ENCODE measurements around the gene DAGLA. TPM values are rescaled to one million over a fixed set of nuclear protein-coding genes. Genes with fewer than 3 reads are reported as not detected.
"Not testable (repeated sequence)": the region's sequence is repeated elsewhere in the genome, so short reads cannot be mapped to it uniquely, and the experiment has no call there.

DAGLA gene
- total RNA-seq, 1 experiment from 2014 or later = 4.5 TPM

DNA sequence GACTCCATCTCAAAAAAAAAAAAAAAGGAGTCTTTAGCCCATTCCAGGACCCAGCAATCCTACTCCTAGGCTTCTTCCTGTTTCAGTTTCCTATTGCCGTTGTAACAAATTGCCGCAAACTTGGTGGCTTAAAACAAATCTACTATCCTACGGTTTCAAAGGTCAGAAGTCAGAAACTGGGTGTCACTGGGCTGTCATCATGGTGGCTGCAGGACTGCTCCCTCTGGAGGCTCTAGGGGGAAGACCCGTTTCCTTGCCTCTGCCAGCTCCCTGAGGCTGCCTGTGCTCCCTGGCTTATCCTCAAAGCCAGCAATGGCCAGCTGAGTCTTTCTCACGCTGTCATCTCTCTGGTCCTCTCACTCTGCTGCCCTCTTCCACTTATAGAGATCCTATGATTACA, 8.7 kb upstream of the DAGLA start:
- Histone ChIP-seq H3K56ac (ENCODE audit: insufficient read length, low read depth, low read length) (no peak overlapping the region), H2BK15ac (ENCODE audit: low read depth, low read length) (no peak overlapping the region), H3K27ac (ENCODE audit: insufficient read length, low read depth, low read length) (no peak overlapping the region), H3K4ac (ENCODE audit: low read depth, low read length) (no peak overlapping the region), H4K5ac (ENCODE audit: insufficient read length, low read depth, low read length) (no peak overlapping the region), H2BK120ac (ENCODE audit: low read depth, low read length, poor library complexity, severe bottlenecking) (no peak overlapping the region), H4K91ac (ENCODE audit: insufficient read length, low read depth, low read length) (no peak overlapping the region), H2AK5ac (ENCODE audit: insufficient read length, low read length) (no peak overlapping the region), H3K18ac (ENCODE audit: insufficient read length, low read depth, low read length) (no peak overlapping the region), H2BK20ac (ENCODE audit: low read depth, low read length, poor library complexity, severe bottlenecking) (no peak overlapping the region), H3K4me1 (ENCODE audit: insufficient read depth, low read length) (peaks cover 3% of the 10 kb centered on the region; the same call in 1 of the 2 replicates), H3T11ph (ENCODE audit: low read length) (no peak overlapping the region), H3K9ac (ENCODE audit: extremely low read depth, insufficient read length, low read length) (no peak overlapping the region), H2AFZ (ENCODE audit: low read length) (no peak overlapping the region), H2BK12ac (ENCODE audit: insufficient read length, low read depth, low read length) (no peak overlapping the region), H3K23me2 (ENCODE audit: insufficient read length, low read depth, low read length, poor library complexity, severe bottlenecking) (no peaks in the 10 kb centered on the region), H3K79me1 (ENCODE audit: insufficient read depth, low read depth, low read length, poor library complexity, severe bottlenecking) (no peaks in the 10 kb centered on the region), H3K79me2 (ENCODE audit: insufficient read depth, low read length) (no peaks in the 10 kb centered on the region), H4K20me1 (ENCODE audit: control insufficient read depth, insufficient read depth, insufficient read length) (no peaks in the 10 kb centered on the region), H3K27me3 (ENCODE audit: insufficient read depth, low read length) (no peaks in the 10 kb centered on the region), H3K14ac (ENCODE audit: insufficient read depth, low read length) (no peak overlapping the region), H3K23ac (ENCODE audit: insufficient read length, low read depth, low read length) (no peak overlapping the region), H3K4me2 (ENCODE audit: insufficient read depth, insufficient read length, low read length) (no peak overlapping the region), H3K9me3 (ENCODE audit: control insufficient read depth, low read depth, low read length) (no peaks in the 10 kb centered on the region), H4K8ac (replicated peaks; ENCODE audit: insufficient read length, low read depth, low read length) (no peak overlapping the region), H2BK5ac (ENCODE audit: insufficient read length, low read length) (no peak overlapping the region)
- TF ChIP-seq, protein P1, sequence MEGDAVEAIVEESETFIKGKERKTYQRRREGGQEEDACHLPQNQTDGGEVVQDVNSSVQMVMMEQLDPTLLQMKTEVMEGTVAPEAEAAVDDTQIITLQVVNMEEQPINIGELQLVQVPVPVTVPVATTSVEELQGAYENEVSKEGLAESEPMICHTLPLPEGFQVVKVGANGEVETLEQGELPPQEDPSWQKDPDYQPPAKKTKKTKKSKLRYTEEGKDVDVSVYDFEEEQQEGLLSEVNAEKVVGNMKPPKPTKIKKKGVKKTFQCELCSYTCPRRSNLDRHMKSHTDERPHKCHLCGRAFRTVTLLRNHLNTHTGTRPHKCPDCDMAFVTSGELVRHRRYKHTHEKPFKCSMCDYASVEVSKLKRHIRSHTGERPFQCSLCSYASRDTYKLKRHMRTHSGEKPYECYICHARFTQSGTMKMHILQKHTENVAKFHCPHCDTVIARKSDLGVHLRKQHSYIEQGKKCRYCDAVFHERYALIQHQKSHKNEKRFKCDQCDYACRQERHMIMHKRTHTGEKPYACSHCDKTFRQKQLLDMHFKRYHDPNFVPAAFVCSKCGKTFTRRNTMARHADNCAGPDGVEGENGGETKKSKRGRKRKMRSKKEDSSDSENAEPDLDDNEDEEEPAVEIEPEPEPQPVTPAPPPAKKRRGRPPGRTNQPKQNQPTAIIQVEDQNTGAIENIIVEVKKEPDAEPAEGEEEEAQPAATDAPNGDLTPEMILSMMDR (conservative IDR thresholded peaks at IDR 0.05) = peak; percentile 72
- peaks cover 10 to 31% of the 10 kb centered on the region in 2 experiments for H3K4me1 Mint-ChIP-seq
- WGBS (ENCODE audit: extremely low coverage, insufficient read length, low lambda C conversion rate) = no CpG with 5 or more reads among the region's 5 CpGs
- peaks cover 33% of the 10 kb centered on the region for H3K27me3 Mint-ChIP-seq (ENCODE audit: low read depth)
- no peak overlapping the region; a peak in 1 of 5 replicates for H3K4me3 Mint-ChIP-seq
- peak; percentile 78 for DNase-seq
- H3K9me3 Mint-ChIP-seq = no peaks in the 10 kb centered on the region; a peak in 2 of 5 replicates
- no peak overlapping the region for H3K27ac Mint-ChIP-seq
- H3K36me3 Mint-ChIP-seq (ENCODE audit: insufficient read depth in 1 of 3, low read depth in 3 of 3) = no peaks in the 10 kb centered on the region

DNA sequence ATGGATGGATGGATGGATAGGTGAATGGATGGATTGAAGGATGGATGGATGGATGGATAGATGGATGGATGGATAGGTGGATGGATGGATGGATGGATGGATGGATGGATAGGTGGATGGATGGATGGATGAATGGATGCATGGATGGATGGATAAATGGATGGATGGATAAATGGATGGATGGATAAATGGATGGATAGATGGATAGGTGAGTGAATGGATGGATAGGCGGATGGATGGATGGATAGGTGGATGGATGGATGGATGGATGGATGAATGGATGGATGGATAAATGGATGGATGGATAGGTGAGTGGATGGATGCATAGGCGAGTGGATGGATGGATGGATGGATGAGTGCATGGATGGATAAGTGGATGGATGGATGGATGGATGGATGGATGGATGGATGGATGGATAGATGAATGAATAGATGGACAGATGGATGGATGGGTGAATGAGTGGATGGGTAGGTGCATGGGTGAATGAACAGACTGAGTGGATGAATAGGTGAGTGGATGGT, 6.2 kb upstream of the DAGLA start:
- not testable (repeated sequence) for H3K56ac ChIP-seq (ENCODE audit: insufficient read length, low read depth, low read length); H3T11ph ChIP-seq (ENCODE audit: low read length); H3K27ac Mint-ChIP-seq; H3K36me3 Mint-ChIP-seq (ENCODE audit: insufficient read depth in 1 of 3, low read depth in 3 of 3); H3K4me2 ChIP-seq (ENCODE audit: insufficient read depth, insufficient read length, low read length); H2BK20ac ChIP-seq (ENCODE audit: low read depth, low read length, poor library complexity, severe bottlenecking); H3K23ac ChIP-seq (ENCODE audit: insufficient read length, low read depth, low read length); H3K9me3 Mint-ChIP-seq; H2BK12ac ChIP-seq (ENCODE audit: insufficient read length, low read depth, low read length); H3K23me2 ChIP-seq (ENCODE audit: insufficient read length, low read depth, low read length, poor library complexity, severe bottlenecking); H3K79me1 ChIP-seq (ENCODE audit: insufficient read depth, low read depth, low read length, poor library complexity, severe bottlenecking); H3K4ac ChIP-seq (ENCODE audit: low read depth, low read length); H4K8ac ChIP-seq (replicated peaks; ENCODE audit: insufficient read length, low read depth, low read length); H3K14ac ChIP-seq (ENCODE audit: insufficient read depth, low read length); H3K4me1 ChIP-seq (ENCODE audit: insufficient read depth, low read length); H3K9me3 ChIP-seq (ENCODE audit: control insufficient read depth, low read depth, low read length); DNase-seq; H4K20me1 ChIP-seq (ENCODE audit: control insufficient read depth, insufficient read depth, insufficient read length); H2AFZ ChIP-seq (ENCODE audit: low read length); H3K4me3 Mint-ChIP-seq; H3K27me3 ChIP-seq (ENCODE audit: insufficient read depth, low read length); H2BK15ac ChIP-seq (ENCODE audit: low read depth, low read length); H3K18ac ChIP-seq (ENCODE audit: insufficient read length, low read depth, low read length); H4K91ac ChIP-seq (ENCODE audit: insufficient read length, low read depth, low read length); H4K5ac ChIP-seq (ENCODE audit: insufficient read length, low read depth, low read length); H2AK5ac ChIP-seq (ENCODE audit: insufficient read length, low read length); H2BK5ac ChIP-seq (ENCODE audit: insufficient read length, low read length); H2BK120ac ChIP-seq (ENCODE audit: low read depth, low read length, poor library complexity, severe bottlenecking); H3K27ac ChIP-seq (ENCODE audit: insufficient read length, low read depth, low read length); H3K79me2 ChIP-seq (ENCODE audit: insufficient read depth, low read length); H3K9ac ChIP-seq (ENCODE audit: extremely low read depth, insufficient read length, low read length)
- no CpG with 5 or more reads among the region's 2 CpGs for WGBS (ENCODE audit: extremely low coverage, insufficient read length, low lambda C conversion rate)
- Mint-ChIP-seq H3K27me3 (ENCODE audit: low read depth) (peaks cover 43% of the 10 kb centered on the region), H3K4me1 (peaks cover 7 to 15% of the 10 kb centered on the region in 2 experiments)

All from H9 (cell line).